ENCODE data around the gene SLC9A8. TPM values are rescaled to one million over a fixed set of nuclear protein-coding genes. Genes with fewer than 3 reads are reported as not detected.

The SLC9A8 gene
- total RNA-seq, 1 donor from 2014 or later: 8.6 TPM

DNA sequence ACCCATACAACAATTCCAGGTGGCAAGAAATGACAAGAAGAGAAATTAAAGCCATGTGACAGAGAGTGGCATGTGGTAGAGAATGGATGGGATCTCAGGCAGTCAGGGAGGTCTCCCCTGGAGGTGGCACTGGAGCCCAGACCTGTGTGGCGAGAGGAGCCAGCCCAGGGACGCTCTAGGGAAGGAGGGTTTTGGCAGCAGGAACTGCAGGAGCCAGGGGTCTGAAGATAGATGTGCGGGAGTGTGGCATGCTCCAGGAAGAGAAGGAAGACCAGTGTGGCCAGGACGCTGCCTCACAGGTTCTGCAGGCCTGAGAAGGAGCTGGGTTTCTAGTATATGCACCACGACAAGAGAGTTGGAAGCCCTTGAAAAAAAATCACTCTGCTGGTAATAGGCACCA lies 57.6 kb downstream of the SLC9A8 start:
- ATAC-seq (no peak), DNase-seq (ENCODE audit: low spot score) (no peak)

DNA sequence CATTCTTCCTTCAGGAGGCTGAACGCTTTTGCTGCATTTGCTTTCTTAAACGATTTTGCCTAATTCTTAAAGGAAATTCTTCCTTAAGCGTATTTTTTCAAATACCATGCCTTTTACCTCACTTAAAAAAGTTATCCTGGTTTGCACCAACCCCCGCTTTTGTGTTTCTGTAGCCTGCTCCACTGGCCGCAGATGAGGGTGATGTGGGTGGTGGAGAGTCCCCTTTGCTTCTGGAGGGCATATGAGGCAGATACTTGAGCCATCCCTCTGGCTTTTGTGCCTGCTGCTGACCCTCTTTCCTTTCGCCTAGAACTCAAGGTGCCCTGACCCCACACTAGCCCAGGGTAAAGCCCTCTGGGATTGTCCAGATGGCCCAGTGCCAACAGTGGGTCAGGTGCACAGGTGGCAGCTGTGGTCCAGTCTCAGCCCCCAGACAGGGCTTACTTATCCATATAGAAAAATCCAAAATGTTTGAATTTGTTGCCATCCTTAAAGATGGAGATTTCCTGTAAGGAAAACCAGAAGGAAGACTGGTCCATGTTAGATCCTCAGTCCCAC lies 58.8 kb downstream of the SLC9A8 start:
- DNase-seq (ENCODE audit: low spot score) (peak; percentile 35), ATAC-seq (no peak)

DNA sequence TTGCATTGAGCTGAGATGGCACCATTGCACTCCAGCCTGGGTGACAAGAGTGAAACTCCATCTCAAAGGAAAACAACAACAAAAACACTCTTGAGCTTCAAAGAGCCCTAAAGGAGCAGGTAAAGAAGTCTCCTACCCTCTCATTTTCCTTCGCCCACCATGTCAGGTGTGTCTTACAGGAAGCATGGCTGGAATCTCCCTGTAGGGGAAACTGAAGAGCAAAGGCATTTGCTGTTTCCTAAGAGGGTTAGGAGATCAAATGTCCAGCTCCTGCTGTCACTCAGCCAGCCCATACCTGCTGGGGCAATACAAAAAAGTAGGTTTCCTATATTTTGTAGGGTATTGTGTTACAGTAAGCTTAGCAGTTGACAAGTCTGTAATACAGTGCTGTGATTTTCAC lies 59.4 kb downstream of the SLC9A8 start:
- DNase-seq (ENCODE audit: low spot score) (no peak), ATAC-seq (no peak)

DNA sequence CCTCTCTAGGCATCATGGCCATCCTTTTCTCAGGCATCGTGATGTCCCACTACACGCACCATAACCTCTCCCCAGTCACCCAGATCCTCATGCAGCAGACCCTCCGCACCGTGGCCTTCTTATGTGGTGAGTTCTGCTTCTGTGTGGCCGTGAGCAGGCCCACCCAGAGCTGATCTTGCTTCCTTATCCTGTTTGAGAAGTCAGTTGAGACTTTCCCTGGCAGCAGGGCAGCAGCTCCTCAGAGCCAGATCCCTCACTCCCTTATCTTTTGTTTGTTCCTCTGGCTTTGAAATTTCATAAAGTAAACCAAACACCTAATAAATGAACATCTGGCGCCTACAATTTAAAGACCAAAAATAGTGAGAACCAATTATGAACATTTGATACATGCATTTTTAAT lies 62.1 kb downstream of the SLC9A8 start:
- no peak for DNase-seq (ENCODE audit: low spot score)

DNA sequence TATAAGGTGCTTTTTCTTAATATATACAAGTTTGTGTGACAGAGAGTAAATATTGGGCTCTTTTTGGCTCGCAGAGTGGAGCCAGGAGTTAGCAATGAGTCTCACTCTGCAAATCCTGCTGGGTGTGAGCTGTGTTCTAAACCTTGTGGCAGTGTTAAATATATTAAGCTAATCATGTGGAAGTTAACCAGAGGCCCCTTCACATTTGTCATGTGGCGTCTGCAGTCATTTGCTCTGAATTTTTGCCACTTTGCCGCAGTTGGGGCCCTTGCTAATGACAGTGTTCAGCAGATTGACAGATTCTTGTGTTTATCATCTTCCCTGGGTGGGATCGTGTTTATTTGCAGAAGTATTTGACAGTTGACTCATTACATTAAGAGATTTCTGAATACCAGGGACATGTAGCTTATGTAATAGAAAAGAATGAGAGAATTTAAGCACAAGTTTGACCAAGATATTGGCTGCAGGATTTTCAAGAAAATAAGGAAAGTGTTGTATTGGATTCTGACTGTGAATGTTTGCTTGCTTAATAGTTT lies 64.8 kb downstream of the SLC9A8 start:
- ATAC-seq (no peak), DNase-seq (ENCODE audit: low spot score) (no peak)

More for the DNA sequence above, 62.1 kb downstream of the SLC9A8 start:
- no peak for ATAC-seq

DNA sequence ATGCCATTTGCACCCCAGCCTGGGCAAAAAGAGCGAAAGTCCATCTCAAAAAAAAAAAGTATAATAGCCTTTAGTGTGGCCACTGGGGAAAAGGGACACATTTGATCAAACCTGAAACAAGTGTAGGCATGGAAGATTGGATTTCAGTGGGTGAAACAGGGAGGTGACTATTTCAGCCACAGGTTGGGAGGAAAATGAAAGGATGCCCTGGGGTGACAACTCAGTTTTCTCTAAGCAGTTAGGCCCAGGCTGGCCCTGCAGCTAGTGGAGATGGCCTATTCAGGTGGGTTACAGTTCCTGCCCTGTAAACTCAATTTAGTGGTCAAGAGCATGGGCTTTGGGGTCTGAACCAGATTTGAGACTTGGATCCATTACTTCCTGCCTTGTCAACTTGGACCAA lies 66.3 kb downstream of the SLC9A8 start:
- DNase-seq (ENCODE audit: low spot score): no peak
- ATAC-seq: no peak

DNA sequence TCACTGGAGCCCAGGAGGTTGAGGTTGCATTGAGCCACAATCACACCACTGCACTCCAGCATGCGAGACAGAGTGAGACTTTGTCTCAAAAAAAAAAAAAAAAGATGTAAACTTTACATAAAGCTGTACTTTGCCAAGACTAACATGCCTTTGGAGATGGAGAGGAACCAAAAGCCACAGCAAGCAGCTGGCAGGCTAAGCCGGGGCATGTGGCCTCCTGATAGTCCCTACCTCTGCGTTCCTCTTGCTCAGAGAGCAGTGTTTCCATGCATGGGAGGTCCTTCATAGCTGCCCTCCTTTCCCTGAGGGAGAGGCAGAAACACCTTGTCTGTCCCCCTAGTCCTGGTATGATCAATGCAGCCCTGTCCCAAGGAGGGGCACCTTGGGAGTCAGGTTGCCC lies 67.5 kb downstream of the SLC9A8 start:
- DNase-seq (ENCODE audit: low spot score) (no peak), ATAC-seq (no peak)

DNA sequence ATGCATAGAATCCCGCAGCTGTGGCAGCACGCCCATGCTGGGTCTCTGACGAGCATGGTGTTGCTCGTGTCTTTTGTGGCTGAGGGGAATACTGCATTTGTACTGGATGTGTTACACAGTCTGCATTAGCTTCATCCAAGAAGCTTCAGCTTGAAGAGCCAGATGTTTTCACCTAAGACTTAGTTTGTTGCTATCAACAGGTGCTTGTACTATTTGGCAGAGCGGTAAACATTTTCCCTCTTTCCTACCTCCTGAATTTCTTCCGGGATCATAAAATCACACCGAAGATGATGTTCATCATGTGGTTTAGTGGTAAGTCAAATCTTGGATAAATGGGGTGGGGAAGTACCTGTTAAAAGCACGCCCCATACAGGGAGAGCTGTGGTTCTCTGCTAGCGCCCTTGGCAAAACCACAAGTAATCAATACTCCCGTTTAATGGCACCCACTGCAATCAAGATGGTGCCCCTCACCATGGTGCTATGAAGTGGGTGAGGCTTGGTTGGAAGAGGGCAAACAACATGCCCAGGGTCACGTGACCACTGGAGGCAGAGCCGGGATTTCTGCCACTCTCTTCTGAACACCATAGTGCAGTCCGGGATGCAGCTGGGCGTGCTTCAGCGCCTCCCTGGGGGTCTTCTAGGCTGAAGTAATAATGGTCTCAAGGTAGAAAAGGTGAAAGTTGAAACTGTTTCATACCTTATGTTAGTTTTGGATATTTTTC lies 68.3 kb downstream of the SLC9A8 start:
- DNase-seq (ENCODE audit: low spot score) (no peak), ATAC-seq (no peak)

DNA sequence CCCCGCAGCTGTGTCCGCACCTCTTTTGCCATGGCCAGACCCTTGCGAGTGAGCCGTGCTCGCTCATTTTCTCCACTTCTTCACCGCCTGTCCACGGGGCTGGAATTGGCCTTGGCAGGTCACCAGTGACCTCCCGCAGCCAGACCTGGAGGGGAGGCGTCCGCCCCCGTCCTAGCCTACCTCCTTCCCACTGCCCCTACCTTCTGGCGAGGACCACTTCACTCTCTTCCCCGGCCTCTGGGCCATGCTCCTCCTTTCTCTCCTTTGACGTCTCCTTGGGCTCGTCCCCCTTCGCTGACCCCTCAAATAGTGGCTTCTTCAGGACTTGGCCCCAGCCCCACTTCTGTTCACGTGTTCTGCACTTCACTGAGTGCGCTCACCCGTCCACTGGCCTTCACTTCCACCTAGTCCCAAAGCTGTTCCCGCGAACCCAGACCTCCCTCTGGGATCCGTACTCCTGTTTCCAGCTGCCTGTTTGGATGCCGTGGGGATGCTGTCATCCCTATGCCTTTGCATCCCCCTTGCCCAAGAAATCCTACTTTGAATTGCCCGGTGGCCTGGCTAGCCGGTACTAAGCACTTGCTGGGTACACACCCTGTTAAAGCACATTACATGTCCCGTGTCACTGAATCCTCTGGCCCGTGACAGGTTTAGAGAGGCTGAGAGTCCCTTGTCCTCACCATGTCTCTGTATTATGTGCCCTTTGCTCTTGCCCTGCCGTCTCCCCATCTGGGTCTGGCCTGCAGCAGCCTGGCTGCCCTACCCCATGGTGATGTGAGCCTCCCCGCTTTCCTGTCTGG lies 69.7 kb downstream of the SLC9A8 start:
- ATAC-seq: no peak

DNA sequence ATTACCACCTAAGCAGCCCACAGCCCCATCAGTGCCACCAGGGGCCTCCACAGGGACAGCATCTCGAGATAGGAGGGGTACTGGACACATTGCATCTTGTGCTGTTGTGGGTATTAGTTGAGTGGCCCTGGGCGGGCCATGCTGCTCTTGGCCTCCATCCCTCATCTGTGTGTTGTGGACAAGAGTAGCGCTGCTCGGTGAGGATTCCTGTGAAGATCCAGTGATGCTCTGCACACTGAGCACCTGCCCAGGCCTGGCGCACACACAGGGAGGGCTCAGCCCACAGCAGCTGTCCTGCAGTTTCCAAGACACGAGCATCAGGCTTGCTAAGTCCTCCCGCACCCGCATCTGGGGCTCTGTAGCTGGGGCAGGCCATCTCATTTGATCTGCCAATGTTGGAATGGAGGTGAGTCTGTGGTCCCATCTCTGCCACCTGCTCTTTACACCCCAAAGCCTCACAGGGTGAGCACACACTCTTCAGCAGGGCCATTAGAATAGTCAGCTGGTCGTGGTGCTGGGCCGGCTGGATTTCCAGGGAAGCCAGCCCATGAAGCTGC lies 70.7 kb downstream of the SLC9A8 start:
- ATAC-seq (no peak), DNase-seq (ENCODE audit: low spot score) (no peak)

More for the DNA sequence above, 69.7 kb downstream of the SLC9A8 start:
- no peak for DNase-seq (ENCODE audit: low spot score)

DNA sequence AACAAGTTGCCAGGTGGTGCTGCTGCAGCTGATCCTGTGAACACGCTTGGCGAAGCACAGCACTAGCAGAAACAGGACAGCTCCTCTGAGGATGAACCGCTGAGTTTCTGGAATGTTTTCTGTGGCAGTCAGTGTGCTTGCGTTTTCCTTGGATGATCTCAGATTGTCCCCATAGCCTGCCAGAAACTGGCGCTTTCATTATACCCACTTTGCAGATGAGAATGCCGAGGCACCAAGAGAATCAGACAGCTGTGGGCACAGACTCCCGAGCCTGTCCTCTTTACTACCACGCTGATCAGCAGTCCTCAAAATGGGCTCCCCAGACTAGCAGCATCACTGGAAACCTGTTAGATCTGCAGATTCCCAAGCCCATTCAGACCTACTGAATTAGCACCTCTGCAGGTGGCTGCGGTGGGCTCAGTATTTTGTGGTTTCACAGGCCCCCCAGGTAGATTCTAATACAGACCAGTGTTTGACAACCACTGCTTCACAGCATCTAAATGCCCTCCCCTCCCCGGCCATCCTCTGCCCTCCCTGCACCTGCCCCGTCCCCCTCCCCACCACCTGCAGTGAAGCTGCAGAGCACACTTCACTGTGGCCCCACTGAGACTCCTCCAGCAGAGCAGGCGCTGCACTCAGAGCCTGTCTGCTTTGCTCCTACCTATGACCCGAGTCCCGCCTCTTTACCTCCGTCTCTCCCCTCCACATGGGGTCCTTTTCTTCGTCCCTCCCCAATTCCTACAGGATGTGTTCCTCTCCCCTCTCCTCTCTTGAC lies 73.1 kb downstream of the SLC9A8 start:
- ATAC-seq: no peak
- DNase-seq (ENCODE audit: low spot score): no peak

DNA sequence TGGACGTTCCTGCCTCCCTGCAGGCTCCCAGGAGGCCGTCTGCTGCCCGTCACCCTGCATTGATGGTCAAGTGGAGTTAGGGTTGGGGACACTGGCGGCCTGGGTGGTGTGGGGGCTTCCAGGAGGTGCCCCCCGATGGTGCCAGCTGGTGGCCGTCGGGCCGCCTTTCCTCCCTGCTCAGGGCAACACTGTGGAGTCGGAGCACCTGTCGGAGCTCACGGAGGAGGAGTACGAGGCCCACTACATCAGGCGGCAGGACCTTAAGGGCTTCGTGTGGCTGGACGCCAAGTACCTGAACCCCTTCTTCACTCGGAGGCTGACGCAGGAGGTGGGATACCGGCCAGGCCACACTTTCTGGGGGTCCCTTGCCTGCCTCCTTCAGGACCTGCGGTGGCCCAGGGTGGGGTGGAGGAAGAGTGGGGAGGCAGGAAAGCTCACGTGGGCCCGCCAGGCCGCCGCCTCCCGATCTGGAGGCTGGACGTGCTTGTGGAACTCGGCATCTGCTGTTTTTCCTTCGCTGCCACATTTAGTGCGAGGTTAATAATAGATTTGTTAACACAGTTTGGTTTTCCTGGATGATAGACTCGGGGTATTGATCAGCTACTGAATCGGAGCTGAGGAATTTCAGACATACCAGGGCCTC lies 74.1 kb downstream of the SLC9A8 start:
- ATAC-seq: no peak
- no peak for DNase-seq (ENCODE audit: low spot score)

DNA sequence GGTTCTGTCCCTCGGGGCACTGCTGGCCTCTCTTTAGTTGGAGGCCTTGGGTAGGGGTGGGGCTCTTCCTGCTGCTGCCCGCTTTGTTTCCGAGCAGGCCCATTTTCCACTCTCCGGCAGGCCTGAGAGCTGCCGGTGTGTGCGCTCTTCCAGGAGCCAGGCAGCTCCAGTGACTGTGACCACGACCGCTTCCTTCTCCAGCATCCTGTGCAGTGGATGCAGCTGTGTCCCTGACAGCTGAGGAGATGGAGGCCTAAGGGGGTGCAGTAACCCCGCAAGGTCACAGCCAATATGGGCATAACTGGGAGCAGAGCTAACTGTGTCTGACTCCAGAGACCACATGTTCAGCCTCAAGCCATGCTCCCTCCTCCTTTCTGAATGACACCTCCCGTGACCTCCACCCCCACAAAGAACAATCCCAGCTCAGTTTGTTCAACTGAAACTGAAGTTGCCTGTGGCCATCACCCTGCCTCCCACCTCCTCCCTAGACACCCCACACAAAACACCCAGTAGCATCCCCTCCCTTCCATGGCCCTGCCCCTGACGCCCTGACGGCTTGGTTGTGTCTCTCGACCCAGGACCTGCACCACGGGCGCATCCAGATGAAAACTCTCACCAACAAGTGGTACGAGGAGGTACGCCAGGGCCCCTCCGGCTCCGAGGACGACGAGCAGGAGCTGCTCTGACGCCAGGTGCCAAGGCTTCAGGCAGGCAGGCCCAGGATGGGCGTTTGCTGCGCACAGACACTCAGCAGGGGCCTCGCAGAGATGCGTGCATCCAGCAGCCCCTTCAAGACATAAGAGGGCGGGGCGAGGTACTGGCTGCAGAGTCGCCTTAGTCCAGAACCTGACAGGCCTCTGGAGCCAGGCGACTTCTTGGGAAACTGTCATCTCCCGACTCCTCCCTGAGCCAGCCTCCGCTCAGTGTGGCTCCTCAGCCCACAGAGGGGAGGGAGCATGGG lies 74.9 kb downstream of the SLC9A8 start:
- peak; percentile 4 for ATAC-seq
- no peak for DNase-seq (ENCODE audit: low spot score)

DNA sequence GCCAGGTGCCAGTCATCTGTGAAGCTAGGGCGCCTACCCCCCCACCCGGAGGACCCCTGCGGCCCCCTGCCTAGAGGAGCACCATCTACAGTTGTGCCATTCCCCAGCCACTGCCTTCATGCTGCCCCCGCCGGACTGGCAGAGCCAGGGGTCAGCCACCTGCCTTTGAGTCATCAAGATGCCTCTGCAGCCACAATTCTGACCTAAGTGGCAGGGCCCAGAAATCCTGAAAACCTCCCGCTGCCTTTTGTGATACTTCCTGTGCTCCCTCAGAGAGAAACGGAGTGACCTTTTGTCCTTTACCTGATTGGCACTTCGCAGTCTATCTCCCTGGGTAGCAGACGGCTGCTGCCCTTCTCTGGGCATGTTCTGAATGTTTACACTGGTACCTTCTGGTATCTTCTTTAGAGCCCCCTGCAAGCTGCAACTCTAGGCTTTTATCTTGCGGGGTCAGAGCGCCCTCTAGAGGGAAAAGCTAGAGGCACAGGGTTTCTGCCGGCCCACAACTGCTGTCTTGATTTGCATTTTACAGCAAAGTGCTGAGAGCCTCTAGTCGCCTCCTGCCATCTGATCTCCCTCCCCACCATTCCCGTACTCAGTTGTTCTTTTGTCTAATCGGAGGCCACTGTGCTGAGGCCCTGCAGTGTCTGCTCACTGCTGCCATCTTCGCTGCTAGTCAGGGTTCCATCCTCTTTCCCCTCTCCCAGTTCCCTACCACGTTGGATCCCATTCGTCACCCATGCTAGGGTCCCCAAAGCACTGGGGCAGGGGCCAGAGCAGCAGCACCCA lies 75.8 kb downstream of the SLC9A8 start:
- DNase-seq (ENCODE audit: low spot score): no peak
- peak; percentile 40 for ATAC-seq

DNA sequence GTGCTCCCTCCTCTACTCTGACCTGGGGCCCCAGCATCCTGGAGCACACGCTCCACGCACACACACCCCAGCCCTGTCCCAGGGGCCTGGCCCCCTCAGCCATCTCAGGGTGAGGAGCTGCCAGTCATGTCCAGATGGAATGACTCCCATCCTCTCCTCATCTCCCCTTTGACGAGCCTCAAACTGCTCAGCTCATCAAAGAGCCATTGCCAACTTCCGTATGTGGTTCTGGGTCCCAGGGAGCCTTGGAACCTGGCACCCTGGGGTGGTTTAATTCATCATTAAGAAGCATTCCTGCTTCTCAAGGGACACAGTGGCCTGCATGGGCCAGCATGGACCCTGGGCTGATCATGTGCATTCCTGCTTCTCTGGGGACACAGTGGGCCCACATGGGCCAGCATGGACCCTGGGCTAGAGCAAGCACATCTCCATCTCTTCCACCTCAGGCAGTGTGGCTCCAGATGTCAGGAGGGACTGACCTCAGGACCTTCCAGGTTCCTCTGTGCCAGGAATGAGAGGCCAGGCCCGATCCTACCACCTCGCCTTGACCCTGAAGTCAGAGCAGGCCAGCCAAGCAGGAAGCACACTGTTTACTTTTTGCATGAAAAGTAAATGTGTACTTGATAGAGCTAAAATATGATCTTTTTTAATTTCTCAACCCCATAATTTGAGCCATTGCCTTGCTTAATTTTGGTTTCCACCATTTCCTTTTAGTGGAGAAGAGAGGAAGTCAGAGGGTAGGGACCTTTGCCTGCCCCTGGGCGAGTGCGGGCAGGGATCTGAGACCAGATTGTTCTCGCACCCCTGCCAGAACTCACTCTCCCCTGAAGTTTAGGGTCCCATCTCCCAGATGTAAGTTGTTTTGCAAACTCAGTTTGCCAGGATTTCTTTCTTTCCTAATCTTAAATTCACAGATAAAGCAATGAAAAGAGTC lies 76.6 kb downstream of the SLC9A8 start:
- no peak for DNase-seq (ENCODE audit: low spot score)
- ATAC-seq: no peak

DNA sequence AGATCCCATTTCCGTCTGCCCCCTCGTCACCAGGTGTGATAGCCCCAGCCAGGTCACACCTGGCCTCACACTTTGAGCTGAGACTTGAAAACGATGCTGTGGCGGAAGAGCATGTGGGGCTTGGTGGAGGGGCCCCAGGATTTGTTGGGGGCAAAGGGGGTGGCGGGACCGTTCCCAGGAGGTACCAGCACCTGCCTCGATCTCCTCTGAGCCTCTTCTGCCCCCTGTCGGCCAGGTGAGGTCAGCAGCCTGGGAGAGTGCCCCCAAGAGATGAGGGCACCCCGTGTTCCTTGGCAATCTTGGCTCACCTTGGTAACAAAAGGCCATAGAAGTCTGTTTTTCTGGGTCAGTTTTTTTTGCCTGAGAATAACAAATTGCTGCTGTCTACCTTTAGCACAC lies 77.3 kb downstream of the SLC9A8 start:
- ATAC-seq (no peak), DNase-seq (ENCODE audit: low spot score) (no peak)
